GM12875 (cell line): Measurements from ENCODE around the gene SGCD.
A peak's percentile ranks its signal among the peaks of the same experiment; 100 is the strongest.

Experiments used
- H3K4me3 ChIP-seq: one replicate; pipeline ENCODE4 v1.5.1; 2011; ENCODE audit warnings: low read depth, low read length, control low read depth
- CTCF ChIP-seq: IDR thresholded peaks from 2 replicates; pipeline ENCODE4 v1.5.1; 2011; ENCODE audit warnings: low read depth, mild to moderate bottlenecking, control low read depth, inconsistent platforms, low read length, moderate library complexity, borderline replicate concordance; ENCODE audit not compliant: insufficient read depth

The SGCD gene

GRCh38 chr5:156815988-156816599 is 489.1 kb downstream of the SGCD start:
- peak; percentile 38; the same call in 1 of the 2 replicates for TF ChIP-seq CTCF
- H3K4me3 ChIP-seq, result no peak overlapping the region
